Subcutaneous adipose tissue (tissue), 4 donors: ENCODE results near the gene EN2. TPM values are rescaled to one million over a fixed set of nuclear protein-coding genes. Genes with fewer than 3 reads are reported as not detected.

ENCODE experiments used
- CTCF ChIP-seq: fragments of 450-650 bp; IDR thresholded peaks from one replicate; pipeline ENCODE4 v1.5.1; 2016; ENCODE audit warnings: low read depth, mild to moderate bottlenecking, control low read depth, antibody characterized with exemption, moderate library complexity
- total RNA-seq, 4 donors: library from RNA; depleted of rRNA; stranded (reverse); fragments of >200 nt; gene quantifications; one replicate each; pipeline ENCODE4 v1.1.0, GENCODE V29; 2016

EN2 gene
- total RNA-seq, 4 donors from 2014 or later: not detected

- no peak for TF ChIP-seq CTCF
Observed at GRCh38 chr7:155497149-155497901, 39.4 kb downstream of the EN2 start.

GRCh38 chr7:155505422-155505793 lies 47.5 kb downstream of the EN2 start:
- no peak for TF ChIP-seq CTCF

GRCh38 chr7:155506854-155507337 lies 49.0 kb downstream of the EN2 start:
- no peak for TF ChIP-seq CTCF

- TF ChIP-seq CTCF: no peak
Observed at GRCh38 chr7:155507576-155507975, 49.6 kb downstream of the EN2 start.

GRCh38 chr7:155508376-155509358 lies 50.7 kb downstream of the EN2 start:
- TF ChIP-seq CTCF: no peak

GRCh38 chr7:155509359-155509724 lies 51.4 kb downstream of the EN2 start:
- no peak for TF ChIP-seq CTCF
